ENCODE results near the gene HAO1. TPM values are rescaled to one million over a fixed set of nuclear protein-coding genes. Genes with fewer than 3 reads are reported as not detected.

The HAO1 gene
- not detected in 5 replicates for total RNA-seq (2022; extraction: Qiagen RNA extraction; ENCODE audit: low read depth)

GRCh38 chr20:7940341-7940740 lies at the start of gene HAO1:
Gene HAO1, minus strand, starts transcription at chr20:7940458. Its CDS starts 36 bp downstream, at chr20:7940422.

Other genes with a start within 250 kb of the HAO1 start
- gene TMX4, start 79.3 kb upstream of the HAO1 start, total RNA-seq (2022; extraction: Qiagen RNA extraction; ENCODE audit: low read depth), result 13.8 to 15.7 TPM (median 14.3 TPM) in 5 replicates
- 0.26 to 0.68 TPM (median 0.50 TPM) in 5 replicates for gene PLCB1, start 191.8 kb upstream of the HAO1 start, total RNA-seq (2022; extraction: Qiagen RNA extraction; ENCODE audit: low read depth)

Measured in A549 treated with RU486 at 1 μM for 4 hours (cell line).